Measurements from ENCODE around the gene SHQ1.
"Not testable (repeated sequence)": the region's sequence is repeated elsewhere in the genome, so short reads cannot be mapped to it uniquely, and the experiment has no call there.

DNA sequence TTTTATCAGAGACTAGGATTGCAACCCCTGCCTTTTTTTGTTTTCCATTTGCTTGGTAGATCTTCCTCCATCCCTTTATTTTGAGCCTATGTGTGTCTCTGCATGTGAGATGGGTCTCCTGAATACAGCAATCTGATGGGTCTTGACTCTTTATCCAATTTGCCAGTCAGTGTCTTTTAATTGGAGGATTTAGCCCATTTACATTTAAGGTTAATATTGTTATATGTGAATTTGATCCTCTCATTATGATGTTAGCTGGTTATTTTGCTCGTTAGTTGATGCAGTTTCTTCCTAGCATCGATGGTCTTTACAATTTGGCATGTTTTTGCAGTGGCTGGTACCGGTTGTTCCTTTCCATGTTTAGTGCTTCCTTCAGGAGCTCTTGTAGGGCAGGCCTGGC is 134.1 kb downstream of the SHQ1 start:
- TF ChIP-seq, protein P1, sequence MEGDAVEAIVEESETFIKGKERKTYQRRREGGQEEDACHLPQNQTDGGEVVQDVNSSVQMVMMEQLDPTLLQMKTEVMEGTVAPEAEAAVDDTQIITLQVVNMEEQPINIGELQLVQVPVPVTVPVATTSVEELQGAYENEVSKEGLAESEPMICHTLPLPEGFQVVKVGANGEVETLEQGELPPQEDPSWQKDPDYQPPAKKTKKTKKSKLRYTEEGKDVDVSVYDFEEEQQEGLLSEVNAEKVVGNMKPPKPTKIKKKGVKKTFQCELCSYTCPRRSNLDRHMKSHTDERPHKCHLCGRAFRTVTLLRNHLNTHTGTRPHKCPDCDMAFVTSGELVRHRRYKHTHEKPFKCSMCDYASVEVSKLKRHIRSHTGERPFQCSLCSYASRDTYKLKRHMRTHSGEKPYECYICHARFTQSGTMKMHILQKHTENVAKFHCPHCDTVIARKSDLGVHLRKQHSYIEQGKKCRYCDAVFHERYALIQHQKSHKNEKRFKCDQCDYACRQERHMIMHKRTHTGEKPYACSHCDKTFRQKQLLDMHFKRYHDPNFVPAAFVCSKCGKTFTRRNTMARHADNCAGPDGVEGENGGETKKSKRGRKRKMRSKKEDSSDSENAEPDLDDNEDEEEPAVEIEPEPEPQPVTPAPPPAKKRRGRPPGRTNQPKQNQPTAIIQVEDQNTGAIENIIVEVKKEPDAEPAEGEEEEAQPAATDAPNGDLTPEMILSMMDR (IDR thresholded peaks at IDR 0.05): not testable (repeated sequence)
- TF ChIP-seq POLR2A (IDR thresholded peaks at IDR 0.05); POLR2AphosphoS5 (IDR thresholded peaks at IDR 0.05; ENCODE audit: insufficient read depth in 1 of 2, low read depth in 1 of 2): not testable (repeated sequence)
